HCT116 (cell line): ENCODE data around the gene KAT6B. TPM values are rescaled to one million over a fixed set of nuclear protein-coding genes. Genes with fewer than 3 reads are reported as not detected.

Experiments used
- ATAC-seq: fragments of 200-7000 bp; cut with Tn5 transposase; 2 replicates; pipeline ENCODE4 v1.9.1; 2020; ENCODE audit warnings: mild to moderate bottlenecking, moderate library complexity
- BruUV-seq: library from RNA; stranded (reverse); fragments of 400-500 nt; replicated peaks from 2 replicates; lab custom pipeline; 2021; lab: Mats Ljungman, UMichigan
- CTCF ChIA-PET: fragments of 300-600 bp; sonication (Branson Sonifier 250); formaldehyde crosslinking; loops from one replicate; lab custom pipeline; 2021; ENCODE audit warnings: antibody characterized with exemption; lab: Charles Lee
- POLR2A ChIA-PET: fragments of 300-600, 350-600 bp; sonication (Branson Sonifier 250); formaldehyde crosslinking; loops from one replicate; lab custom pipeline; 2021; ENCODE audit warnings: antibody characterized with exemption; lab: Charles Lee
- RAD21 ChIA-PET, 2 experiments: fragments of 300-600 bp; sonication (Branson Sonifier 250); formaldehyde crosslinking; loops; one replicate each; lab custom pipeline; 2023; ENCODE audit warnings: low total read pairs in 2 of 2; ENCODE audit not compliant: uncharacterized antibody in 2 of 2, unreplicated experiment in 2 of 2, low non-redundant PET in 1 of 2; lab: Charles Lee
- DNase-seq: peaks from one replicate; pipeline ENCODE4 v3.0.0-alpha.2; 2010; ENCODE audit warnings: low read depth, low spot score
- H2AFZ ChIP-seq: fragments of 200-600 bp; shearing (Covaris generic), sonication (generic); 2 replicates; pipeline ENCODE4 v1.6.1; 2017; ENCODE audit warnings: low read depth, mixed run types, mixed read lengths, antibody characterized with exemption, low read length; ENCODE audit not compliant: poor library complexity, severe bottlenecking
- H3K27ac ChIP-seq: 2 replicates; pipeline ENCODE4 v1.5.1; 2012; ENCODE audit warnings: low read depth, low read length
- H3K27me3 ChIP-seq: fragments of 200-600 bp; sonication (generic); 2 replicates; pipeline ENCODE4 v1.6.1; 2016; ENCODE audit warnings: mixed run types, low read length, mixed read lengths; ENCODE audit not compliant: insufficient read depth
- H3K36me3 ChIP-seq, 2 experiments: fragments of 200-500 bp in 1 of 2; fragments of 200-600 bp in 1 of 2; sonication (Bioruptor generic) in 1 of 2; sonication (generic) in 1 of 2; 2 replicates each; pipeline versions ENCODE4 v1.5.1 to v1.6.1; 2014 to 2016; ENCODE audit warnings: low read length in 2 of 2, inconsistent platforms in 1 of 2, mixed read lengths in 1 of 2, mixed run types in 1 of 2; ENCODE audit not compliant: insufficient read depth in 2 of 2, control insufficient read depth in 1 of 2
- H3K4me1 ChIP-seq, 2 experiments: fragments of 200-600 bp in 1 of 2; sonication (generic) in 1 of 2; 2 replicates each; pipeline versions ENCODE4 v1.5.1 to v1.6.1; 2012 to 2017; ENCODE audit warnings: low read length in 2 of 2, inconsistent platforms in 1 of 2, mild to moderate bottlenecking in 1 of 2, mixed read lengths in 1 of 2, mixed run types in 1 of 2, moderate library complexity in 1 of 2; ENCODE audit not compliant: insufficient read depth in 2 of 2, control insufficient read depth in 1 of 2
- H3K4me2 ChIP-seq: fragments of 200-600 bp; sonication (generic); 2 replicates; pipeline ENCODE4 v1.6.1; 2017; ENCODE audit warnings: mixed run types, low read length, mixed read lengths
- H3K4me3 ChIP-seq, 2 experiments: fragments of 200-600 bp in 1 of 2; sonication (generic) in 1 of 2; replicated peaks in 1 of 2; 2 replicates each; pipeline ENCODE4 v1.5.1; 2011 to 2016; ENCODE audit warnings: low read length in 2 of 2, control low read depth in 1 of 2, low read depth in 1 of 2, mild to moderate bottlenecking in 1 of 2, mixed read lengths in 1 of 2, mixed run types in 1 of 2
- H3K79me2 ChIP-seq: fragments of 200-600 bp; sonication (generic); 2 replicates; pipeline ENCODE4 v1.6.1; 2017; ENCODE audit warnings: mild to moderate bottlenecking, mixed run types, low read length, moderate library complexity, mixed read lengths; ENCODE audit not compliant: insufficient read depth
- H3K9ac ChIP-seq: fragments of 200-600 bp; sonication (generic); 2 replicates; pipeline ENCODE4 v1.6.1; 2016; ENCODE audit warnings: low read length, mixed read lengths
- H3K9me2 ChIP-seq: fragments of 200-600 bp; sonication (generic), shearing (Covaris generic); 2 replicates; pipeline ENCODE4 v1.6.1; 2017; ENCODE audit warnings: mixed run types, mild to moderate bottlenecking, moderate library complexity; ENCODE audit not compliant: insufficient read depth
- H3K9me3 ChIP-seq, 2 experiments: fragments of 200-500 bp in 1 of 2; fragments of 200-600 bp in 1 of 2; sonication (Bioruptor generic) in 1 of 2; sonication (generic) in 1 of 2; 2 replicates each; pipeline ENCODE4 v1.6.1; 2014 to 2017; ENCODE audit warnings: low read length in 2 of 2, mixed read lengths in 2 of 2, inconsistent platforms in 1 of 2, low read depth in 1 of 2, mild to moderate bottlenecking in 1 of 2, mixed run types in 1 of 2, moderate library complexity in 1 of 2; ENCODE audit not compliant: control insufficient read depth in 1 of 2, insufficient read depth in 1 of 2
- H4K20me1 ChIP-seq: fragments of 200-600 bp; sonication (generic), shearing (Covaris generic); 2 replicates; pipeline ENCODE4 v1.6.1; 2017; ENCODE audit warnings: mixed run types, mild to moderate bottlenecking, moderate library complexity; ENCODE audit not compliant: insufficient read depth
- ATF3 ChIP-seq: IDR thresholded peaks from 2 replicates; pipeline ENCODE4 v1.6.1; 2012
- CBX3 ChIP-seq: IDR thresholded peaks from 2 replicates; pipeline ENCODE4 v1.6.1; 2012; ENCODE audit warnings: low read depth
- CEBPB ChIP-seq: IDR thresholded peaks from 2 replicates; pipeline ENCODE4 v1.6.1; 2012; ENCODE audit warnings: low read depth
- CTCF ChIP-seq, 3 experiments: fragments of 200-600 bp in 1 of 3; sonication (generic) in 1 of 3; IDR thresholded peaks in 2 of 3; conservative IDR thresholded peaks in 1 of 3; 2 replicates each; pipeline ENCODE4 v1.5.1; 2012 to 2017; ENCODE audit warnings: low read depth in 2 of 3, low read length in 2 of 3, antibody characterized with exemption in 1 of 3, borderline replicate concordance in 1 of 3, control low read depth in 1 of 3, mild to moderate bottlenecking in 1 of 3, mixed read lengths in 1 of 3, mixed run types in 1 of 3, moderate library complexity in 1 of 3; ENCODE audit not compliant: insufficient read depth in 1 of 3
- ELF1 ChIP-seq: IDR thresholded peaks from 2 replicates; pipeline ENCODE4 v1.6.1; 2012; ENCODE audit warnings: low read depth, borderline replicate concordance
- EZH2phosphoT487 ChIP-seq: fragments of 200-600 bp; IDR thresholded peaks from 2 replicates; pipeline ENCODE4 v1.6.1; 2018; ENCODE audit warnings: antibody characterized with exemption, borderline replicate concordance
- FOSL1 ChIP-seq: IDR thresholded peaks from 2 replicates; pipeline ENCODE4 v1.6.1; 2012; ENCODE audit warnings: low read depth
- RAD21 ChIP-seq: IDR thresholded peaks from 2 replicates; pipeline ENCODE4 v1.6.1; 2012; ENCODE audit warnings: low read depth, mild to moderate bottlenecking
- SIN3A ChIP-seq: IDR thresholded peaks from 2 replicates; pipeline ENCODE4 v1.6.1; 2012; ENCODE audit warnings: low read depth
- SP1 ChIP-seq: IDR thresholded peaks from 2 replicates; pipeline ENCODE4 v1.6.1; 2012; ENCODE audit warnings: low read depth
- TCF7L2 ChIP-seq: IDR thresholded peaks from 2 replicates; pipeline ENCODE4 v1.7.0; 2011; ENCODE audit warnings: borderline replicate concordance, inconsistent platforms; ENCODE audit not compliant: insufficient read depth, insufficient read length; ENCODE audit errors: extremely low read depth
- YY1 ChIP-seq: IDR thresholded peaks from 2 replicates; pipeline ENCODE4 v1.6.1; 2011; ENCODE audit warnings: low read length, low read depth, moderate library complexity, mild to moderate bottlenecking; ENCODE audit not compliant: insufficient replicate concordance; ENCODE audit errors: extremely low read depth
- ZBTB33 ChIP-seq: IDR thresholded peaks from 2 replicates; pipeline ENCODE4 v1.6.1; 2011; ENCODE audit warnings: mild to moderate bottlenecking, low read length, moderate library complexity; ENCODE audit not compliant: insufficient replicate concordance; ENCODE audit errors: extremely low read depth
- ZFX ChIP-seq: fragments of 450-650 bp; IDR thresholded peaks from 2 replicates; pipeline ENCODE4 v1.6.1; 2017
- intact Hi-C: fragments of 100-400 bp; cut with micrococcal nuclease; formaldehyde crosslinking; loops from 2 replicates; pipeline ENCODE4 v1.10.0; 2022
- total RNA-seq: library from RNA; stranded (reverse); gene quantifications from one replicate; pipeline ENCODE4 v1.2.1, GENCODE V29; 2021; ENCODE audit not compliant: unreplicated experiment

KAT6B gene
- total RNA-seq, 1 experiment from 2014 or later = 17.8 TPM

GRCh38 chr10:75030371-75030770, 204.0 kb downstream of the KAT6B start (continued):
- no peak for TF ChIP-seq ZBTB33
- no peak for TF ChIP-seq FOSL1
- no peak for TF ChIP-seq RAD21
- no peak for TF ChIP-seq ELF1
- TF ChIP-seq EZH2phosphoT487 = no peak
- TF ChIP-seq CEBPB = no peak
- no peak for TF ChIP-seq YY1
- TF ChIP-seq CTCF (IDR thresholded peaks at IDR 0.05 in 2 of 3, conservative IDR thresholded peaks at IDR 0.05 in 1 of 3; ENCODE audit: borderline replicate concordance in 1 of 3, insufficient read depth in 1 of 3, low read depth in 2 of 3, low read length in 2 of 3) = no peak
- TF ChIP-seq, all 23 proteins: peak for 0

- no peak overlapping the region for H3K9ac ChIP-seq
- H3K36me3 ChIP-seq = no peaks in the 10 kb centered on the region
- H2AFZ ChIP-seq = no peak overlapping the region
- no peak overlapping the region for H3K4me2 ChIP-seq
- no peak overlapping the region for H3K4me3 ChIP-seq
- intact Hi-C loops = no loop called here
- H3K4me1 ChIP-seq = peaks cover 0 to 22% of the 10 kb centered on the region in 2 experiments; a peak in 2 of 4 replicates
- ChIA-PET POLR2A (no interaction called here), RAD21 (no interaction called here), CTCF (interaction anchor here (1.2 kb wide), 1 partner anchor 11 kb away, joined by 3 read pairs; no protein-coding TSS in a partner anchor)
- H4K20me1 ChIP-seq = no peaks in the 10 kb centered on the region
- no peak overlapping the region for H3K27ac ChIP-seq
- no TSS peak for BruUV-seq
- no peaks in the 10 kb centered on the region for H3K9me2 ChIP-seq
- no peak for TF ChIP-seq ZFX
- no peak for TF ChIP-seq ATF3
- no peak for TF ChIP-seq SIN3A
- TF ChIP-seq YY1 = no peak
- no peak for TF ChIP-seq CBX3
- no peak for TF ChIP-seq TCF7L2
- TF ChIP-seq SP1 = no peak
- TF ChIP-seq ZBTB33 = no peak
- no peaks in the 10 kb centered on the region for H3K9me3 ChIP-seq
- DNase-seq (no peak), ATAC-seq (no peak)
- no peaks in the 10 kb centered on the region for H3K79me2 ChIP-seq
- H3K27me3 ChIP-seq = no peaks in the 10 kb centered on the region
Measured at GRCh38 chr10:75032119-75032518, 205.7 kb downstream of the KAT6B start.
